Stomach smooth muscle (tissue), 2 donors: ENCODE results near the gene MAML3.
"Not testable (repeated sequence)": the region's sequence is repeated elsewhere in the genome, so short reads cannot be mapped to it uniquely, and the experiment has no call there.

Source experiments
- H3K27ac ChIP-seq: one replicate; pipeline ENCODE4 v1.7.0; 2013; ENCODE audit warnings: mild to moderate bottlenecking, low read length, inconsistent platforms
- H3K27me3 ChIP-seq, 2 donors: one replicate each; pipeline ENCODE4 v1.7.0; 2013; ENCODE audit warnings: low read length in 2 of 2; ENCODE audit not compliant: insufficient read depth in 2 of 2, control insufficient read depth in 1 of 2
- H3K36me3 ChIP-seq, 2 donors: one replicate each; pipeline ENCODE4 v1.7.0; 2013; ENCODE audit warnings: low read length in 2 of 2; ENCODE audit not compliant: control insufficient read depth in 2 of 2, insufficient read depth in 2 of 2
- H3K4me1 ChIP-seq: one replicate; pipeline ENCODE4 v1.7.0; 2013; ENCODE audit warnings: low read length; ENCODE audit not compliant: control insufficient read depth, insufficient read depth
- H3K4me3 ChIP-seq, 2 donors: one replicate each; pipeline ENCODE4 v1.7.0; 2013; ENCODE audit warnings: low read length in 2 of 2
- H3K9ac ChIP-seq, 2 donors: one replicate each; pipeline ENCODE4 v1.7.0; 2013; ENCODE audit warnings: low read length in 2 of 2, mild to moderate bottlenecking in 1 of 2
- H3K9me3 ChIP-seq, 2 donors: one replicate each; pipeline ENCODE4 v1.7.0; 2013; ENCODE audit warnings: low read length in 2 of 2; ENCODE audit not compliant: control insufficient read depth in 2 of 2
- donor health status: healthy.
- donor health status: Pancreatic carcinoma.

Gene MAML3

GRCh38 chr4:139700568-139700967 is 453.4 kb downstream of the MAML3 start:
- Histone ChIP-seq H3K9ac (no peak overlapping the region), H3K9me3 (peaks cover 3 to 5% of the 10 kb centered on the region in 2 donors), H3K27me3 (no peaks in the 10 kb centered on the region), H3K4me3 (peak overlapping the region in 1 of 2 donors; percentile 23), H3K4me1 (no peaks in the 10 kb centered on the region), H3K36me3 (peaks cover 9 to 20% of the 10 kb centered on the region in 2 donors), H3K27ac (peak overlapping the region; percentile 37)

GRCh38 chr4:139698167-139698925 is 455.6 kb downstream of the MAML3 start:
- H3K9me3 ChIP-seq, H3K27ac ChIP-seq, H3K4me1 ChIP-seq, H3K36me3 ChIP-seq, H3K9ac ChIP-seq, H3K4me3 ChIP-seq, H3K27me3 ChIP-seq: not testable (repeated sequence)

- Histone ChIP-seq H3K27ac (no peak overlapping the region), H3K9me3 (peaks cover 3 to 5% of the 10 kb centered on the region in 2 donors), H3K9ac (no peak overlapping the region), H3K27me3 (no peaks in the 10 kb centered on the region), H3K4me1 (no peaks in the 10 kb centered on the region), H3K36me3 (peaks cover 3 to 8% of the 10 kb centered on the region in 2 donors), H3K4me3 (no peak overlapping the region)
Measured at GRCh38 chr4:139696491-139696890, 457.5 kb downstream of the MAML3 start.

GRCh38 chr4:139694522-139695107 is 459.4 kb downstream of the MAML3 start:
- no peaks in the 10 kb centered on the region for H3K27me3 ChIP-seq
- peaks cover 3 to 5% of the 10 kb centered on the region in 2 donors for H3K9me3 ChIP-seq
- no peak overlapping the region for H3K9ac ChIP-seq
- H3K27ac ChIP-seq: no peak overlapping the region
- no peak overlapping the region for H3K4me3 ChIP-seq
- peaks cover 3 to 8% of the 10 kb centered on the region in 2 donors for H3K36me3 ChIP-seq
- no peaks in the 10 kb centered on the region for H3K4me1 ChIP-seq

GRCh38 chr4:139692309-139693012 is 461.5 kb downstream of the MAML3 start:
- Histone ChIP-seq H3K4me3 (no peak overlapping the region), H3K9me3 (peaks cover 3 to 5% of the 10 kb centered on the region in 2 donors), H3K9ac (no peak overlapping the region), H3K36me3 (peaks cover 3 to 6% of the 10 kb centered on the region in 2 donors), H3K27ac (no peak overlapping the region), H3K27me3 (no peaks in the 10 kb centered on the region), H3K4me1 (no peaks in the 10 kb centered on the region)

- Histone ChIP-seq H3K9ac (no peak overlapping the region), H3K4me1 (peaks cover 8% of the 10 kb centered on the region), H3K4me3 (no peak overlapping the region), H3K27me3 (no peaks in the 10 kb centered on the region), H3K27ac (no peak overlapping the region), H3K36me3 (peaks cover 0 to 2% of the 10 kb centered on the region in 2 donors), H3K9me3 (no peaks in the 10 kb centered on the region)
Measured at GRCh38 chr4:139690419-139690818, 463.6 kb downstream of the MAML3 start.

GRCh38 chr4:139689093-139689722 is 464.8 kb downstream of the MAML3 start:
- H3K9ac ChIP-seq: no peak overlapping the region
- H3K4me1 ChIP-seq: peaks cover 8% of the 10 kb centered on the region
- no peaks in the 10 kb centered on the region for H3K27me3 ChIP-seq
- peaks cover 0 to 7% of the 10 kb centered on the region in 2 donors for H3K36me3 ChIP-seq
- H3K27ac ChIP-seq: no peak overlapping the region
- no peaks in the 10 kb centered on the region for H3K9me3 ChIP-seq
- H3K4me3 ChIP-seq: no peak overlapping the region

GRCh38 chr4:139686988-139687387 is 467.0 kb downstream of the MAML3 start:
- Histone ChIP-seq H3K4me1 (peaks cover 8% of the 10 kb centered on the region), H3K27me3 (no peaks in the 10 kb centered on the region), H3K9me3 (no peaks in the 10 kb centered on the region), H3K4me3 (no peak overlapping the region), H3K9ac (no peak overlapping the region), H3K36me3 (peaks cover 0 to 5% of the 10 kb centered on the region in 2 donors), H3K27ac (no peak overlapping the region)

GRCh38 chr4:139686130-139686529 is 467.9 kb downstream of the MAML3 start:
- peaks cover 8% of the 10 kb centered on the region for H3K4me1 ChIP-seq
- no peak overlapping the region for H3K4me3 ChIP-seq
- H3K27me3 ChIP-seq: no peaks in the 10 kb centered on the region
- no peak overlapping the region for H3K9ac ChIP-seq
- H3K27ac ChIP-seq: no peak overlapping the region
- H3K9me3 ChIP-seq: no peaks in the 10 kb centered on the region
- H3K36me3 ChIP-seq: peaks cover 0 to 5% of the 10 kb centered on the region in 2 donors

- Histone ChIP-seq H3K4me1 (peaks cover 8% of the 10 kb centered on the region), H3K36me3 (peaks cover 0 to 7% of the 10 kb centered on the region in 2 donors), H3K27ac (no peak overlapping the region), H3K27me3 (no peaks in the 10 kb centered on the region), H3K9me3 (no peaks in the 10 kb centered on the region), H3K9ac (no peak overlapping the region), H3K4me3 (no peak overlapping the region)
Measured at GRCh38 chr4:139685180-139685579, 468.8 kb downstream of the MAML3 start.
